ENCODE data around the gene STRN4. TPM values are rescaled to one million over a fixed set of nuclear protein-coding genes. Genes with fewer than 3 reads are reported as not detected.
"Not testable (repeated sequence)": the region's sequence is repeated elsewhere in the genome, so short reads cannot be mapped to it uniquely, and the experiment has no call there.

STRN4 gene
- total and polyA plus RNA-seq, 2 donors = 31.9 to 38.7 TPM

DNA sequence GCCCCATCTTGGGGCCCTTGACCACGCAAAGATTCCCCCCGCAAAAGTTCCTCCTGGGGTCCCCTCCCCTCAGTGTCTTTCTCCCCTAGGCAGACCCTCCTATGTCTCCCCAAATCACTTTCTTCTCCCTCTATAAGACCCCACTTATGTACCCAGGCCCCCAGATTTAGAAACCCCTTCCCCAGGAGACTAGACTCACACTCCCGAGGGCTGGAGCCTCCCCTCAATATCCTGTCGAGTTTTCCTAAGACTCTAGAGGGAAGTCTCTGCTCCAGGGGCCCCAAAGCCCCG lies 40.7 kb upstream of the STRN4 start:
- DNase-seq (ENCODE audit: low read depth in 6 of 9, low spot score in 9 of 9) = no peak
- Histone ChIP-seq H3K36me3 (ENCODE audit: control insufficient read depth in 2 of 2, insufficient read depth in 2 of 2, low read length in 1 of 2) (peaks cover 16% of the 10 kb centered on the region in 2 donors), H3K27ac (ENCODE audit: low read depth in 1 of 2, low read length in 1 of 2) (peak overlapping the region; percentile 37 to 85), H3K4me3 (ENCODE audit: low read length in 2 of 2) (peak overlapping the region; percentile 55 to 69), H3K4me1 (ENCODE audit: control insufficient read depth in 2 of 2, insufficient read depth in 2 of 2, low read length in 2 of 2) (peaks cover 34 to 72% of the 10 kb centered on the region in 2 donors), H3K9me3 (ENCODE audit: control insufficient read depth in 2 of 2, insufficient read depth in 1 of 2, low read length in 1 of 2) (no peaks in the 10 kb centered on the region), H3K27me3 (ENCODE audit: control insufficient read depth in 2 of 2, insufficient read depth in 1 of 2, low read length in 1 of 2) (no peaks in the 10 kb centered on the region)
- WGBS = under 1% methylated on average over 5 of the region's 5 CpGs

- H3K4me3 ChIP-seq (ENCODE audit: low read length in 2 of 2) = peak overlapping the region; percentile 55 to 69
- peak in 5 of 9 donors; percentile 50 to 85 (median 71) for DNase-seq (ENCODE audit: low read depth in 6 of 9, low spot score in 9 of 9)
- no peaks in the 10 kb centered on the region for H3K9me3 ChIP-seq (ENCODE audit: control insufficient read depth in 2 of 2, insufficient read depth in 1 of 2, low read length in 1 of 2)
- WGBS = 8% methylated on average over 20 of the region's 20 CpGs
- H3K27me3 ChIP-seq (ENCODE audit: control insufficient read depth in 2 of 2, insufficient read depth in 1 of 2, low read length in 1 of 2) = no peaks in the 10 kb centered on the region
- H3K4me1 ChIP-seq (ENCODE audit: control insufficient read depth in 2 of 2, insufficient read depth in 2 of 2, low read length in 2 of 2) = peaks cover 34 to 67% of the 10 kb centered on the region in 2 donors
- peaks cover 21 to 22% of the 10 kb centered on the region in 2 donors for H3K36me3 ChIP-seq (ENCODE audit: control insufficient read depth in 2 of 2, insufficient read depth in 2 of 2, low read length in 1 of 2)
- peak overlapping the region; percentile 84 to 85 for H3K27ac ChIP-seq (ENCODE audit: low read depth in 1 of 2, low read length in 1 of 2)
Measured at GRCh38 chr19:46786236-46787039, 40.2 kb upstream of the STRN4 start.

DNA sequence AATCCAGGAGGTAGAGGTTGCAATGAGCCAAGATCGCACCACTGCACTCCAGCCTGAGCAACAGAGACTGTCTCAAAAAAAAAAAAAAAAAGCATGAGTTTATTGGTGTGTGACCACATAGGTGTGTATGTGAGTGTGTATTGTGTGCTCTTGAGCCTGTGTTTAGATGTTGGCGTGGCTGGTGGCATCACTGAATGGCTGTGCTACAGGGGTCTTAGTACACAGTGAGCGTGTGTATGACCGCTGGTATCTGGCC lies 39.7 kb upstream of the STRN4 start:
- Histone ChIP-seq H3K4me3 (ENCODE audit: low read length in 2 of 2) (peak overlapping the region; percentile 55 to 69), H3K9me3 (ENCODE audit: control insufficient read depth in 2 of 2, insufficient read depth in 1 of 2, low read length in 1 of 2) (no peaks in the 10 kb centered on the region), H3K27me3 (ENCODE audit: control insufficient read depth in 2 of 2, insufficient read depth in 1 of 2, low read length in 1 of 2) (no peaks in the 10 kb centered on the region), H3K27ac (ENCODE audit: low read depth in 1 of 2, low read length in 1 of 2) (peak overlapping the region; percentile 84 to 85), H3K36me3 (ENCODE audit: control insufficient read depth in 2 of 2, insufficient read depth in 2 of 2, low read length in 1 of 2) (peaks cover 25 to 26% of the 10 kb centered on the region in 2 donors), H3K4me1 (ENCODE audit: control insufficient read depth in 2 of 2, insufficient read depth in 2 of 2, low read length in 2 of 2) (peaks cover 34 to 61% of the 10 kb centered on the region in 2 donors)
- DNase-seq (ENCODE audit: low read depth in 6 of 9, low spot score in 9 of 9) = no peak
- 95% methylated on average over 4 of the region's 4 CpGs for WGBS

GRCh38 chr19:46785054-46785979 lies 39.1 kb upstream of the STRN4 start:
- peak overlapping the region; percentile 56 to 70 for H3K27ac ChIP-seq (ENCODE audit: low read depth in 1 of 2, low read length in 1 of 2)
- H3K27me3 ChIP-seq (ENCODE audit: control insufficient read depth in 2 of 2, insufficient read depth in 1 of 2, low read length in 1 of 2) = no peaks in the 10 kb centered on the region
- 92% methylated on average over 19 of the region's 19 CpGs for WGBS
- DNase-seq (ENCODE audit: low read depth in 6 of 9, low spot score in 9 of 9) = no peak
- H3K9me3 ChIP-seq (ENCODE audit: control insufficient read depth in 2 of 2, insufficient read depth in 1 of 2, low read length in 1 of 2) = no peaks in the 10 kb centered on the region
- H3K36me3 ChIP-seq (ENCODE audit: control insufficient read depth in 2 of 2, insufficient read depth in 2 of 2, low read length in 1 of 2) = peaks cover 27 to 31% of the 10 kb centered on the region in 2 donors
- peak overlapping the region; percentile 24 to 69 for H3K4me3 ChIP-seq (ENCODE audit: low read length in 2 of 2)
- peaks cover 34 to 60% of the 10 kb centered on the region in 2 donors for H3K4me1 ChIP-seq (ENCODE audit: control insufficient read depth in 2 of 2, insufficient read depth in 2 of 2, low read length in 2 of 2)

DNA sequence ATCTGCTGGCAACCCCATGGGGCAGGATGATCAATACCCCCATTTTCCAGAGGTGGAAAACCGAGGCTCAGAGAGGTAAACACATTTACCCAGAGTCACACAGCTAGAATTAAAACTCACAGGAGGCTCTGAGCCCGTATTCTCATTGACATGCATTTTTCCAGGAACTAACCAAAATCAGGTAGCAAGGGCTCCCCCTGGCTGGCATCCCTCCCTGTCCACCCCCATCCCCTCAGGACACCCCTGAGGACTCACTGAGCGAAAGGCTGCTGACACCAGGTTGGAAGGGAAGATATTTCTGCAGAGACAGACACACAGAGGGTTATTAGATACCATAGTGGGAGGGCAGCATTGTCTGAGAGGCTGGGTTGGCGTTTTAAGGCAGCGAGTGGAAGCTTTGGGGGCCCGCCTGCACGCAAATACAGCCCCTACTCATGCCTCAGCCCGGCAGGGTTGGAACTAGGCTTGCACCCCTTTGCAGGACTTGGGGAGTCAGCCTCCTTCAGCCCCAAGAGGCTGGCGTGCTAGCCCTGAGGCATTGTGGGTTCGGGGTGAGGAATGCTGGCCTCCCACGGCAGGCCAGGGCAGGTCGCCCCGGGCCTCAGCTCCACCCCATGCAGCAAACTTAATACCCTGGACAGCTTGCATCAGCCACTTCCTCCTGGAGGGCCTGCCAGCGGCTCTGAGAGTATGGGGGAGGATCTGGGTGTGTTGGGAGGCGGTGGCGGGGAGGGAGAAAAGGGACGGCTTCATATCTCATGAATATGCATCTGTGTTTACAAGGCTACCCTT lies 38.2 kb upstream of the STRN4 start:
- peaks cover 29 to 35% of the 10 kb centered on the region in 2 donors for H3K36me3 ChIP-seq (ENCODE audit: control insufficient read depth in 2 of 2, insufficient read depth in 2 of 2, low read length in 1 of 2)
- H3K27ac ChIP-seq (ENCODE audit: low read depth in 1 of 2, low read length in 1 of 2) = peak overlapping the region; percentile 0 to 70

GRCh38 chr19:46783670-46784069 lies 37.4 kb upstream of the STRN4 start:
- Histone ChIP-seq H3K27ac (ENCODE audit: low read depth in 1 of 2, low read length in 1 of 2) (no peak overlapping the region), H3K36me3 (ENCODE audit: control insufficient read depth in 2 of 2, insufficient read depth in 2 of 2, low read length in 1 of 2) (peaks cover 35 to 38% of the 10 kb centered on the region in 2 donors), H3K4me3 (ENCODE audit: low read length in 2 of 2) (no peak overlapping the region), H3K4me1 (ENCODE audit: control insufficient read depth in 2 of 2, insufficient read depth in 2 of 2, low read length in 2 of 2) (peaks cover 27 to 49% of the 10 kb centered on the region in 2 donors), H3K9me3 (ENCODE audit: control insufficient read depth in 2 of 2, insufficient read depth in 1 of 2, low read length in 1 of 2) (no peaks in the 10 kb centered on the region), H3K27me3 (ENCODE audit: control insufficient read depth in 2 of 2, insufficient read depth in 1 of 2, low read length in 1 of 2) (no peaks in the 10 kb centered on the region)
- 95% methylated on average over 2 of the region's 2 CpGs for WGBS
- no peak for DNase-seq (ENCODE audit: low read depth in 6 of 9, low spot score in 9 of 9)

More for the DNA sequence above, 38.2 kb upstream of the STRN4 start:
- peak overlapping the region; percentile 24 to 36 for H3K4me3 ChIP-seq (ENCODE audit: low read length in 2 of 2)
- no peaks in the 10 kb centered on the region for H3K9me3 ChIP-seq (ENCODE audit: control insufficient read depth in 2 of 2, insufficient read depth in 1 of 2, low read length in 1 of 2)
- 38% methylated on average over 17 of the region's 17 CpGs for WGBS
- DNase-seq (ENCODE audit: low read depth in 6 of 9, low spot score in 9 of 9) = peak in 4 of 9 donors; percentile 20 to 63 (median 33)
- H3K27me3 ChIP-seq (ENCODE audit: control insufficient read depth in 2 of 2, insufficient read depth in 1 of 2, low read length in 1 of 2) = no peaks in the 10 kb centered on the region
- H3K4me1 ChIP-seq (ENCODE audit: control insufficient read depth in 2 of 2, insufficient read depth in 2 of 2, low read length in 2 of 2) = peaks cover 34 to 57% of the 10 kb centered on the region in 2 donors

DNA sequence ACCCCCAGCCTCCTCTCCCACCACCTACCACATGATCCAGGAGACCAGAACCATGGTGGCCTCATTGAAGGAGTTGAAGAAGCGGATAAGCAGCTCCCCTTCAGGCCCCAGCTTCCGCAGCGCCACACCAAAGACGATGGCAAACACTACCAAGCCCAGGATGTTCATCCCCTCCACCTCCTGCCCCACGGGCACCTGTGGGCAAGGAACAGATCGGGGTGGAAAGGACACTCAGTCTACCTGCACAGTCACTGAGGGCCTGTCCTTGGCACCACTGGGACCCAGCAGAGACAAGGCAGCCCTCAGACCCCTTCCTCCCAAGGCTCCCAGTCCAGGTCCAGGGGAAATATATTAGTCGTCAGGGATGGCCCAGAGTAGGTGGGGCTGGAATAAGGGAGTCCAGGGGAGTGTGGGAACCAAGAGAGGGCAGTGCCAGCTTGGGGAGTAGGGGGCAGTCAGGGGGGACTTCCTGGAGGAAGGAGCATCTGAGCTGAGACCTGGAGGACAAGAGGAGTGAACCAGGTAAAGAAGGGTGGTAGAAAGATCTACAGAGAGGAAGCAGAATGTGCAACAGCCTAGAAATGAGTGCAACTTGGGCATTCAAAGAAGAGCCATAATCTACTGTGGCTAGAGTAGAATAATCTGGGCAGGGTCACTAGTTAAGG lies 36.2 kb upstream of the STRN4 start:
- no peak overlapping the region for H3K4me3 ChIP-seq (ENCODE audit: low read length in 2 of 2)
- WGBS = 98% methylated on average over 7 of the region's 7 CpGs
- H3K27ac ChIP-seq (ENCODE audit: low read depth in 1 of 2, low read length in 1 of 2) = no peak overlapping the region
- no peaks in the 10 kb centered on the region for H3K9me3 ChIP-seq (ENCODE audit: control insufficient read depth in 2 of 2, insufficient read depth in 1 of 2, low read length in 1 of 2)
- DNase-seq (ENCODE audit: low read depth in 6 of 9, low spot score in 9 of 9) = no peak
- peaks cover 42 to 44% of the 10 kb centered on the region in 2 donors for H3K36me3 ChIP-seq (ENCODE audit: control insufficient read depth in 2 of 2, insufficient read depth in 2 of 2, low read length in 1 of 2)
- H3K27me3 ChIP-seq (ENCODE audit: control insufficient read depth in 2 of 2, insufficient read depth in 1 of 2, low read length in 1 of 2) = no peaks in the 10 kb centered on the region
- peaks cover 26 to 41% of the 10 kb centered on the region in 2 donors for H3K4me1 ChIP-seq (ENCODE audit: control insufficient read depth in 2 of 2, insufficient read depth in 2 of 2, low read length in 2 of 2)

DNA sequence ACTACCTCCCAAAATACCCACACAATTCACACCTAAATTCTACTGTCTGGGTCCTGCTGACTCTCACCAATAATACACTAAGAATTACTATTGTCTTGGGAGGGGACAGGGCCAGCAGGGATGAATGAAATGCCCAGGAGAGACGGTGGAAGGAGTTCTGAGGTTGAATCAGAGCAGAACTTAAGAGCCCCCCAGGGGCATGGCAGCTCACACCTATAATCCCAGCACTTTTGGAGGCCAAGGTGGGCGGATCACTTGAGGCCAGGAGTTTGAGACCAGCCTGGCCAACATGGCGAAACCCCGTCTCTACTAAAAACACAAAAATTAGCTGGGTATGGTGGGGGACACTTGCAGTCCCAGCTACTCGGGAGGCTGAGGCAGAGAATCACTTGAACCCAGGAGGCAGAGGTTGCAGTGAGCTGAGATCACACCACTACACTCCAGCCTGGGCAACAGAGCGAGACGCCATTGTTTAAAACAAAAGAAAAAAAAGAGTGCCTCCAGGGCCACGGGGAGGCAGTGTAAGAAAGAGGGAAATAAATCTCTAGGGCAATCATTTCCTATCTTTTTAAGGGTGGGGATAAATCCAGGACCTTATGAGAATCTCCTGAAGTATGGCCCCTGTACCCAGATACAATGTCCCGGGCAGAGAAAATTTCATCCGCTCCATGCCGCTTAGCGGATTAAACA lies 31.9 kb upstream of the STRN4 start:
- H3K4me3 ChIP-seq (ENCODE audit: low read length in 2 of 2); H3K9me3 ChIP-seq (ENCODE audit: control insufficient read depth in 2 of 2, insufficient read depth in 1 of 2, low read length in 1 of 2); H3K4me1 ChIP-seq (ENCODE audit: control insufficient read depth in 2 of 2, insufficient read depth in 2 of 2, low read length in 2 of 2); H3K27me3 ChIP-seq (ENCODE audit: control insufficient read depth in 2 of 2, insufficient read depth in 1 of 2, low read length in 1 of 2); DNase-seq (ENCODE audit: low read depth in 6 of 9, low spot score in 9 of 9); H3K27ac ChIP-seq (ENCODE audit: low read depth in 1 of 2, low read length in 1 of 2): not testable (repeated sequence)
- peaks cover 64 to 66% of the 10 kb centered on the region in 2 donors for H3K36me3 ChIP-seq (ENCODE audit: control insufficient read depth in 2 of 2, insufficient read depth in 2 of 2, low read length in 1 of 2)
- WGBS = 92% methylated on average over 12 of the region's 12 CpGs

All from thymus (tissue), 11 donors.